ENCODE data around the gene LMTK3. TPM values are rescaled to one million over a fixed set of nuclear protein-coding genes. Genes with fewer than 3 reads are reported as not detected.

Gene LMTK3
- total RNA-seq, 1 donor from 2014 or later, result 3.0 TPM

- DNase-seq (ENCODE audit: low spot score), result no peak
- intact Hi-C loops (cut with DNase I), result no loop called here
Measured at GRCh38 chr19:48455908-48456562, 55.6 kb downstream of the LMTK3 start.

- no peak for DNase-seq (ENCODE audit: low spot score)
- intact Hi-C loops (cut with DNase I), result no loop called here
Measured at GRCh38 chr19:48455171-48455907, 56.3 kb downstream of the LMTK3 start, which contains the start of gene KCNJ14. KCNJ14 (plus strand) TSS chr19:48455574; CDS start chr19:48461725, 6,151 bp downstream.

- intact Hi-C loops (cut with DNase I), result no loop called here
- DNase-seq (ENCODE audit: low spot score), result no peak
Measured at GRCh38 chr19:48454150-48454730, 57.4 kb downstream of the LMTK3 start.

- no peak for DNase-seq (ENCODE audit: low spot score)
- intact Hi-C loops (cut with DNase I), result no loop called here
Measured at GRCh38 chr19:48452289-48453190, 59.1 kb downstream of the LMTK3 start.

GRCh38 chr19:48451624-48452023, 60.0 kb downstream of the LMTK3 start:
- DNase-seq (ENCODE audit: low spot score), result no peak
- intact Hi-C loops (cut with DNase I), result no loop called here

GRCh38 chr19:48450863-48451262, 60.8 kb downstream of the LMTK3 start:
- intact Hi-C loops (cut with DNase I), result no loop called here
- DNase-seq (ENCODE audit: low spot score), result no peak

GRCh38 chr19:48450441-48450840, 61.2 kb downstream of the LMTK3 start:
- intact Hi-C loops (cut with DNase I), result no loop called here
- no peak for DNase-seq (ENCODE audit: low spot score)

- intact Hi-C loops (cut with DNase I), result loop anchor here (5.0 to 10.0 kb wide), 3 partner anchors 56 to 139 kb away; partner anchors contain the start of genes GRIN2D, KDELR1, SYNGR4 and TMEM143
- DNase-seq (ENCODE audit: low spot score), result no peak
Measured at GRCh38 chr19:48448563-48448962, 63.1 kb downstream of the LMTK3 start.

- intact Hi-C loops (cut with DNase I), result loop anchor here (5.0 to 10.0 kb wide), 3 partner anchors 54 to 141 kb away; partner anchors contain the start of genes GRIN2D, KDELR1, SYNGR4 and TMEM143
Measured at GRCh38 chr19:48446579-48446978, 65.1 kb downstream of the LMTK3 start.

GRCh38 chr19:48445606-48446481, 65.8 kb downstream of the LMTK3 start, which contains the start of gene GRWD1:
GRWD1 (plus strand) TSS chr19:48445983; CDS start chr19:48446006, 23 bp downstream.
- DNase-seq (ENCODE audit: low spot score), result peak; percentile 95
- intact Hi-C loops (cut with DNase I), result loop anchor here (1.0 to 10.0 kb wide), 4 partner anchors 23 to 141 kb away; partner anchors contain the start of genes CYTH2, GRIN2D, KDELR1 and SYNGR4

More at GRCh38 chr19:48446579-48446978, 65.1 kb downstream of the LMTK3 start:
- DNase-seq (ENCODE audit: low spot score), result no peak

- intact Hi-C loops (cut with DNase I), result loop anchor here (1.0 to 10.0 kb wide), 4 partner anchors 24 to 142 kb away; partner anchors contain the start of genes CYTH2, GRIN2D, KDELR1 and SYNGR4
Measured at GRCh38 chr19:48445256-48445605, 66.4 kb downstream of the LMTK3 start.

GRCh38 chr19:48444936-48445200, 66.8 kb downstream of the LMTK3 start:
- intact Hi-C loops (cut with DNase I), result loop anchor here (1.0 to 10.0 kb wide), 4 partner anchors 24 to 142 kb away; partner anchors contain the start of genes CYTH2, GRIN2D, KDELR1 and SYNGR4
- no peak for DNase-seq (ENCODE audit: low spot score)

More at GRCh38 chr19:48445256-48445605, 66.4 kb downstream of the LMTK3 start:
- DNase-seq (ENCODE audit: low spot score), result no peak

GRCh38 chr19:48444129-48444935, 67.3 kb downstream of the LMTK3 start:
- intact Hi-C loops (cut with DNase I), result loop anchor here (10.0 kb wide), 1 partner anchor 80 kb away; the partner anchor contains the start of genes SYNGR4 and TMEM143
- DNase-seq (ENCODE audit: low spot score), result no peak

GRCh38 chr19:48443731-48444128, 67.9 kb downstream of the LMTK3 start:
- DNase-seq (ENCODE audit: low spot score), result no peak
- intact Hi-C loops (cut with DNase I), result loop anchor here (10.0 kb wide), 1 partner anchor 79 kb away; the partner anchor contains the start of genes SYNGR4 and TMEM143

- no peak for DNase-seq (ENCODE audit: low spot score)
Measured at GRCh38 chr19:48443256-48443655, 68.4 kb downstream of the LMTK3 start.

GRCh38 chr19:48442116-48443035, 69.3 kb downstream of the LMTK3 start:
- intact Hi-C loops (cut with DNase I), result loop anchor here (10.0 kb wide), 1 partner anchor 78 kb away; the partner anchor contains the start of genes SYNGR4 and TMEM143
- DNase-seq (ENCODE audit: low spot score), result no peak

More at GRCh38 chr19:48443256-48443655, 68.4 kb downstream of the LMTK3 start:
- intact Hi-C loops (cut with DNase I), result loop anchor here (10.0 kb wide), 1 partner anchor 78 kb away; the partner anchor contains the start of genes SYNGR4 and TMEM143
